B cell (primary cell): ENCODE data around the gene OSGEP. TPM values are rescaled to one million over a fixed set of nuclear protein-coding genes. Genes with fewer than 3 reads are reported as not detected.

Experiments
- ATAC-seq: fragments of 200-7000 bp; cut with Tn5 transposase; one replicate; pipeline ENCODE4 v1.10.0; 2021; ENCODE audit warnings: low read depth, mild to moderate bottlenecking, moderate number of reproducible peaks, moderate library complexity
- CTCF ChIA-PET: fragments of 350-600 bp; sonication (Branson Sonifier 250); formaldehyde crosslinking; loops from one replicate; lab custom pipeline; 2021; ENCODE audit warnings: antibody characterized with exemption, inconsistent platforms; lab: Charles Lee
- POLR2A ChIA-PET: fragments of 350-600 bp; sonication (Branson Sonifier 250); formaldehyde crosslinking; loops from one replicate; lab custom pipeline; 2021; ENCODE audit warnings: antibody characterized with exemption; lab: Charles Lee
- DNase-seq: peaks from one replicate; pipeline ENCODE4 v3.0.0; 2013
- H2AFZ ChIP-seq: 2 replicates; pipeline ENCODE4 v1.6.1; 2012; ENCODE audit warnings: mild to moderate bottlenecking, low read depth, low read length; ENCODE audit not compliant: insufficient read depth, poor library complexity, severe bottlenecking
- H3K27ac ChIP-seq, 2 donors: 1 replicate in 1 of 2; 2 replicates in 1 of 2; pipeline ENCODE4 v1.5.1; 2012 to 2013; ENCODE audit warnings: low read length in 2 of 2, mild to moderate bottlenecking in 2 of 2, moderate library complexity in 1 of 2
- H3K27me3 ChIP-seq, 4 experiments: fragments of 200-600 bp in 1 of 4; sonication (generic) in 1 of 4; replicated peaks in 1 of 4; 1 replicate in 2 of 4; 2 replicates in 2 of 4; pipeline versions ENCODE4 v1.6.1 to v1.7.0; 2013 to 2016; ENCODE audit warnings: low read length in 3 of 4, mild to moderate bottlenecking in 2 of 4, mixed read lengths in 1 of 4, moderate library complexity in 1 of 4; ENCODE audit not compliant: insufficient read depth in 4 of 4, control insufficient read depth in 3 of 4; ENCODE audit errors: control extremely low read depth in 1 of 4
- H3K36me3 ChIP-seq, 2 experiments: replicated peaks in 1 of 2; 1 replicate in 1 of 2; 2 replicates in 1 of 2; pipeline versions ENCODE4 v1.6.1 to v1.7.1; 2013; ENCODE audit warnings: low read length in 1 of 2; ENCODE audit not compliant: insufficient read depth in 2 of 2, control insufficient read depth in 1 of 2; ENCODE audit errors: control extremely low read depth in 1 of 2, extremely low read depth in 1 of 2
- H3K4me1 ChIP-seq, 2 donors: fragments of 200-600 bp in 1 of 2; sonication (generic) in 1 of 2; 1 replicate in 1 of 2; 2 replicates in 1 of 2; pipeline versions ENCODE4 v1.5.1 to v1.6.1; 2013 to 2017; ENCODE audit warnings: low read length in 2 of 2; ENCODE audit not compliant: control insufficient read depth in 2 of 2, insufficient read depth in 2 of 2
- H3K4me2 ChIP-seq: replicated peaks from 2 replicates; pipeline ENCODE3; 2012; ENCODE audit warnings: mild to moderate bottlenecking, low read depth, low read length; ENCODE audit not compliant: poor library complexity, severe bottlenecking
- H3K4me3 ChIP-seq, 5 experiments: fragments of 200-600 bp in 1 of 5; sonication (generic) in 1 of 5; 1 replicate in 3 of 5; 2 replicates in 2 of 5; pipeline versions ENCODE4 v1.5.1 to v1.7.0; 2011 to 2016; ENCODE audit warnings: low read length in 4 of 5, mild to moderate bottlenecking in 4 of 5, low read depth in 2 of 5, control low read depth in 1 of 5, moderate library complexity in 1 of 5; ENCODE audit not compliant: insufficient read depth in 1 of 5; ENCODE audit errors: control extremely low read depth in 1 of 5, extremely low read depth in 1 of 5
- H3K79me2 ChIP-seq: fragments of 200-600 bp; sonication (generic); one replicate; pipeline ENCODE4 v1.6.0; 2016; ENCODE audit warnings: low read length; ENCODE audit not compliant: control insufficient read depth, insufficient read depth
- H3K9ac ChIP-seq: fragments of 200-600 bp; sonication (generic); 2 replicates; pipeline ENCODE4 v1.6.1; 2017; ENCODE audit warnings: mild to moderate bottlenecking, low read length, moderate library complexity
- H3K9me3 ChIP-seq, 3 donors: one replicate each; pipeline versions ENCODE4 v1.6.1 to v1.7.1; 2013; ENCODE audit warnings: low read length in 2 of 3; ENCODE audit not compliant: control insufficient read depth in 2 of 3, insufficient read depth in 1 of 3; ENCODE audit errors: control extremely low read depth in 1 of 3
- H4K20me1 ChIP-seq: 2 replicates; pipeline ENCODE4 v1.6.0; 2012; ENCODE audit warnings: mild to moderate bottlenecking, low read length; ENCODE audit not compliant: insufficient read depth, control insufficient read depth, poor library complexity, severe bottlenecking
- H3K27ac Mint-ChIP-seq: one replicate; pipeline ENCODE4 v1.8.0; 2021; ENCODE audit warnings: mixed read lengths
- H3K27me3 Mint-ChIP-seq: one replicate; pipeline ENCODE4 v1.8.0; 2021; ENCODE audit warnings: mixed read lengths
- H3K4me1 Mint-ChIP-seq: one replicate; pipeline ENCODE4 v1.8.0; 2021; ENCODE audit warnings: mixed read lengths
- H3K4me3 Mint-ChIP-seq: one replicate; pipeline ENCODE4 v1.8.0; 2021; ENCODE audit warnings: mixed read lengths
- H3K9me3 Mint-ChIP-seq: one replicate; pipeline ENCODE4 v1.8.0; 2022; ENCODE audit warnings: mixed read lengths; ENCODE audit not compliant: insufficient read depth
- EZH2 ChIP-seq: IDR thresholded peaks from 2 replicates; pipeline ENCODE4 v1.6.1; 2012; ENCODE audit warnings: borderline replicate concordance, low read depth, mild to moderate bottlenecking, moderate library complexity, low read length; ENCODE audit not compliant: insufficient read depth, poor library complexity, severe bottlenecking
- WGBS: methylation state at CpG from one replicate; pipeline ENCODE4 v1.1.5; 2013; ENCODE audit warnings: missing lambda C conversion rate; ENCODE audit not compliant: insufficient coverage; 5-methylcytosine and 5-hydroxymethylcytosine counted together
- intact Hi-C: fragments of 100-400 bp; cut with micrococcal nuclease; formaldehyde crosslinking; loops from one replicate; pipeline ENCODE4 v1.10.0; 2022
- polyA plus RNA-seq: library from polyadenylated mRNA; depleted of rRNA; stranded (reverse); fragments of >200 nt; gene quantifications from 2 replicates; pipeline ENCODE4 v1.2.3, GENCODE V29; 2012
- total RNA-seq, 2 donors: library from RNA; stranded (reverse); fragments of 120-200 nt in 1 of 2; gene quantifications; 1 replicate in 1 of 2; 2 replicates in 1 of 2; pipeline versions ENCODE4 v1.2.3 to v1.2.4, GENCODE V29; 2013 to 2022
- TF ChIP-seq, protein P1 (sequence below): fragments of 200-600 bp; IDR thresholded peaks from one replicate; pipeline ENCODE4 v1.8.0; 2022; ENCODE audit warnings: antibody characterized with exemption, mild to moderate bottlenecking

The OSGEP gene
- total and polyA plus RNA-seq, 2 donors (not counting 1 experiment from before 2014, with no cell fraction given) = 117 to 156 TPM

DNA sequence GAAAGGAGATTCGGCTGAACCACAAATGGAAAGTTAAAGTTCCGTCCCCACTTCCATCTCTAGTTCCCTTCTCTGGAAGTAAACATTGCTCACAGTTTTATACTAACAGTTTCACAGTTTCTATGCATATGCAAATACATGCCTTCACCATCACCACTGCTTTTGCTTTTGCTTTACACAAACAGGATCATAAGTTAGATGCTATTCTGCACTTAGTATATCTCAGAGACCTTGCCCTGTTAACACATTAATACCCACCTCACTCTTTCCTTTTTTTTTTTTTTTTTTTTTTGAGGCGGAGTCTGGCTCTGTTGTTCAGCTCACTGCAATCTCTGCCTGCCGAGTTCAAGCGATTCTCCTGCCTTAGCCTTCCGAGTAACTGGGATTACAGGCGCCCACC, 42.2 kb downstream of the OSGEP start:
- Histone ChIP-seq H4K20me1 (peaks cover 16% of the 10 kb centered on the region), H3K27ac (peak overlapping the region; percentile 90 to 92), H3K9me3 (no peaks in the 10 kb centered on the region), H3K9ac (peak overlapping the region; percentile 79), H2AFZ (peak overlapping the region; percentile 89), H3K4me1 (peaks cover 31 to 35% of the 10 kb centered on the region in 2 donors), H3K79me2 (peaks cover 76% of the 10 kb centered on the region), H3K4me3 (peak overlapping the region; percentile 77 to 97 (median 93)), H3K27me3 (no peaks in the 10 kb centered on the region), H3K4me2 (peak overlapping the region; percentile 74), H3K36me3 (peaks cover 1 to 23% of the 10 kb centered on the region in 2 experiments)
- ATAC-seq (peak; percentile 56), DNase-seq (peak; percentile 79)
- ChIA-PET POLR2A (interaction anchor here (1.2 to 2.2 kb wide), 3 partner anchors 42 to 201 kb away, joined by 4 to 14 read pairs (median 13); partner anchors contain the start of genes APEX1, OSGEP and PARP2), CTCF (interaction anchor here (0.7 to 4.9 kb wide), 9 partner anchors 12 to 280 kb away, joined by 3 to 83 read pairs (median 35); partner anchors contain the start of genes APEX1, OSGEP and PIP4P1)
- TF ChIP-seq EZH2 = no peak
- TF ChIP-seq, protein P1, sequence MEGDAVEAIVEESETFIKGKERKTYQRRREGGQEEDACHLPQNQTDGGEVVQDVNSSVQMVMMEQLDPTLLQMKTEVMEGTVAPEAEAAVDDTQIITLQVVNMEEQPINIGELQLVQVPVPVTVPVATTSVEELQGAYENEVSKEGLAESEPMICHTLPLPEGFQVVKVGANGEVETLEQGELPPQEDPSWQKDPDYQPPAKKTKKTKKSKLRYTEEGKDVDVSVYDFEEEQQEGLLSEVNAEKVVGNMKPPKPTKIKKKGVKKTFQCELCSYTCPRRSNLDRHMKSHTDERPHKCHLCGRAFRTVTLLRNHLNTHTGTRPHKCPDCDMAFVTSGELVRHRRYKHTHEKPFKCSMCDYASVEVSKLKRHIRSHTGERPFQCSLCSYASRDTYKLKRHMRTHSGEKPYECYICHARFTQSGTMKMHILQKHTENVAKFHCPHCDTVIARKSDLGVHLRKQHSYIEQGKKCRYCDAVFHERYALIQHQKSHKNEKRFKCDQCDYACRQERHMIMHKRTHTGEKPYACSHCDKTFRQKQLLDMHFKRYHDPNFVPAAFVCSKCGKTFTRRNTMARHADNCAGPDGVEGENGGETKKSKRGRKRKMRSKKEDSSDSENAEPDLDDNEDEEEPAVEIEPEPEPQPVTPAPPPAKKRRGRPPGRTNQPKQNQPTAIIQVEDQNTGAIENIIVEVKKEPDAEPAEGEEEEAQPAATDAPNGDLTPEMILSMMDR = no peak
- H3K9me3 Mint-ChIP-seq = no peaks in the 10 kb centered on the region
- intact Hi-C loops = loop anchor here (1.0 to 2.0 kb wide), 3 partner anchors 56 to 268 kb away; partner anchors contain the start of gene PNP
- H3K27ac Mint-ChIP-seq = peak overlapping the region; percentile 100
- H3K4me3 Mint-ChIP-seq = peak overlapping the region; percentile 100
- WGBS = 0% methylated on average over 4 of the region's 7 CpGs
- H3K4me1 Mint-ChIP-seq = peaks cover 49% of the 10 kb centered on the region
- no peaks in the 10 kb centered on the region for H3K27me3 Mint-ChIP-seq

DNA sequence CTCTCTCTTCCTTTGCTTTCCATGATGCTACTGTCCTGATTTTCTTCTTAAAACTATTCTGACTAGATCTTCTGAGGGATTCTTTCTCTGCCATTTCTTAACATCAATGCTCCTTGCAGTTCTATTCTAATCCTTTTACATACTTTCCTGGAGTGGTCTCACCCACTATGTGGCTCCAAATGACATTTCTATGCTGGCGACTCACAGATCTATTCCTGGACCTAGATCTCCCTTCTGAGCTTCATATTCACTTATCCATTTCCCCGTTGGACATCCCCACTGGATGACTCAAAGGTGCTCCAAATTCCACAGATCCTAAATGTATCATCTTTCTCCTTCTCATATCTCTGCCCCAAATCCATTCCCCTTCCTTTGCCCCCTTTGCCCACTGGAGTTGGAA, 45.4 kb downstream of the OSGEP start:
- Histone ChIP-seq H3K27me3 (no peaks in the 10 kb centered on the region), H3K79me2 (peaks cover 68% of the 10 kb centered on the region), H3K4me2 (no peak overlapping the region), H3K36me3 (peaks cover 4 to 55% of the 10 kb centered on the region in 2 experiments), H4K20me1 (peaks cover 35% of the 10 kb centered on the region), H3K4me3 (no peak overlapping the region), H3K9ac (no peak overlapping the region), H3K27ac (peak overlapping the region in 1 of 2 donors; percentile 56), H3K9me3 (no peaks in the 10 kb centered on the region), H3K4me1 (peaks cover 18 to 21% of the 10 kb centered on the region in 2 donors), H2AFZ (no peak overlapping the region)
- no peak for DNase-seq
- ChIA-PET POLR2A (no interaction called here), CTCF (interaction anchor here (1.7 kb wide), 1 partner anchor 282 kb away, joined by 7 read pairs; no protein-coding TSS in a partner anchor)
- H3K9me3 Mint-ChIP-seq = no peaks in the 10 kb centered on the region
- no peak overlapping the region for H3K4me3 Mint-ChIP-seq
- H3K4me1 Mint-ChIP-seq = peaks cover 48% of the 10 kb centered on the region
- no peaks in the 10 kb centered on the region for H3K27me3 Mint-ChIP-seq
- 100% methylated on average over 2 of the region's 2 CpGs for WGBS
- ATAC-seq = no peak
- peak overlapping the region; percentile 1 for H3K27ac Mint-ChIP-seq
- intact Hi-C loops = no loop called here
- TF ChIP-seq EZH2 = no peak
- TF ChIP-seq, protein P1 = no peak
